SK-N-SH (cell line): Measurements from ENCODE around the gene COG2. TPM values are rescaled to one million over a fixed set of nuclear protein-coding genes. Genes with fewer than 3 reads are reported as not detected.

ENCODE experiments used
- CTCF ChIA-PET: fragments of 300-600, 350-600 bp; formaldehyde crosslinking; extraction: SDS; loops from one replicate; lab custom pipeline; 2021; lab: Yijun Ruan, JAX
- POLR2A ChIA-PET: fragments of 350-600 bp; sonication (Branson Sonifier 250); formaldehyde crosslinking; extraction: SDS; loops from one replicate; lab custom pipeline; 2020; ENCODE audit warnings: antibody characterized with exemption, inconsistent platforms; lab: Yijun Ruan, JAX
- DNase-seq: peaks from one replicate; pipeline ENCODE4 v3.0.0; 2012
- H2AFZ ChIP-seq: fragments of 200-600 bp; sonication (generic); 2 replicates; pipeline ENCODE4 v1.8.1; 2016; ENCODE audit warnings: antibody characterized with exemption, mild to moderate bottlenecking, low read depth
- H3F3A ChIP-seq: fragments of 200-600 bp; sonication (generic); replicated peaks from 2 replicates; pipeline ENCODE3; 2016; ENCODE audit warnings: antibody characterized with exemption, mild to moderate bottlenecking; ENCODE audit not compliant: insufficient read depth
- H3K27ac ChIP-seq, 2 experiments: fragments of 200-500 bp in 1 of 2; fragments of 200-600 bp in 1 of 2; sonication (Bioruptor generic) in 1 of 2; sonication (generic), shearing (Covaris generic) in 1 of 2; 2 replicates each; pipeline versions ENCODE4 v1.5.1 to v1.6.1; 2014 to 2016; ENCODE audit warnings: low read depth in 2 of 2, inconsistent platforms in 1 of 2, low read length in 1 of 2, mild to moderate bottlenecking in 1 of 2, mixed read lengths in 1 of 2
- H3K27me3 ChIP-seq: fragments of 200-600 bp; sonication (generic), shearing (Covaris generic); 2 replicates; pipeline ENCODE4 v1.6.1; 2016; ENCODE audit warnings: mixed run types; ENCODE audit not compliant: insufficient read depth
- H3K36me3 ChIP-seq, 2 experiments: fragments of 200-500 bp in 1 of 2; fragments of 200-600 bp in 1 of 2; sonication (Bioruptor generic) in 1 of 2; sonication (generic) in 1 of 2; replicated peaks in 1 of 2; 2 replicates each; pipeline versions ENCODE3 to v1.5.1; 2014 to 2016; ENCODE audit warnings: low read length in 1 of 2, mild to moderate bottlenecking in 1 of 2; ENCODE audit not compliant: insufficient read depth in 2 of 2, control insufficient read depth in 1 of 2
- H3K4me1 ChIP-seq, 2 experiments: fragments of 200-500 bp in 1 of 2; fragments of 200-600 bp in 1 of 2; sonication (Bioruptor generic) in 1 of 2; sonication (generic), shearing (Covaris generic) in 1 of 2; 2 replicates each; pipeline versions ENCODE4 v1.5.1 to v1.6.1; 2014 to 2016; ENCODE audit warnings: low read depth in 1 of 2, low read length in 1 of 2, mixed run types in 1 of 2; ENCODE audit not compliant: insufficient read depth in 2 of 2, control insufficient read depth in 1 of 2
- H3K4me2 ChIP-seq: fragments of 200-600 bp; sonication (generic), shearing (Covaris generic); 2 replicates; pipeline ENCODE4 v1.6.1; 2017; ENCODE audit warnings: mixed run types
- H3K4me3 ChIP-seq, 2 experiments: fragments of 200-500 bp in 1 of 2; fragments of 200-600 bp in 1 of 2; sonication (Bioruptor generic) in 1 of 2; sonication (generic), shearing (Covaris generic) in 1 of 2; 2 replicates each; pipeline versions ENCODE4 v1.5.1 to v1.8.1; 2014 to 2016; ENCODE audit warnings: low read depth in 2 of 2, inconsistent platforms in 1 of 2, low read length in 1 of 2, mild to moderate bottlenecking in 1 of 2, mixed read lengths in 1 of 2, moderate library complexity in 1 of 2
- H3K79me2 ChIP-seq: fragments of 200-600 bp; sonication (generic); 2 replicates; pipeline ENCODE4 v1.8.1; 2017; ENCODE audit warnings: mild to moderate bottlenecking; ENCODE audit not compliant: insufficient read depth
- H3K9ac ChIP-seq: fragments of 200-600 bp; sonication (generic); 2 replicates; pipeline ENCODE4 v1.6.1; 2017; ENCODE audit warnings: mixed run types
- H3K9me2 ChIP-seq: fragments of 200-600 bp; sonication (generic); 2 replicates; pipeline ENCODE4 v1.6.1; 2017; ENCODE audit warnings: mixed run types
- H3K9me3 ChIP-seq: fragments of 200-600 bp; sonication (generic); 2 replicates; pipeline ENCODE4 v1.6.1; 2017; ENCODE audit warnings: mixed run types, mild to moderate bottlenecking, moderate library complexity
- H4K20me1 ChIP-seq: fragments of 200-600 bp; sonication (generic); 2 replicates; pipeline ENCODE4 v1.6.1; 2017; ENCODE audit warnings: mild to moderate bottlenecking, mixed run types; ENCODE audit not compliant: insufficient read depth
- FOXM1 ChIP-seq: IDR thresholded peaks from 2 replicates; pipeline ENCODE4 v1.4.0; 2012; ENCODE audit warnings: low read depth, mild to moderate bottlenecking
- WGBS: methylation state at CpG from one replicate; pipeline ENCODE4 v1.1.6; 2017; ENCODE audit warnings: low lambda C conversion rate; 5-methylcytosine and 5-hydroxymethylcytosine counted together
- polyA plus RNA-seq, 3 experiments: library from polyadenylated mRNA; depleted of rRNA; stranded (reverse); fragments of >200 nt; gene quantifications; 2 replicates each; pipeline ENCODE4 v1.2.3, GENCODE V29; 2012
- TF ChIP-seq, protein P1 (sequence below): fragments of 150-350 bp; IDR thresholded peaks from 2 replicates; pipeline ENCODE4 v1.6.1; 2017; ENCODE audit warnings: antibody characterized with exemption, low read length, low read depth, borderline replicate concordance
- TF ChIP-seq, protein P2 (sequence below): IDR thresholded peaks from 2 replicates; pipeline ENCODE4 v1.4.0; 2012; ENCODE audit warnings: low read depth
- TF ChIP-seq, protein P3 (sequence below): IDR thresholded peaks from 2 replicates; pipeline ENCODE4 v1.6.1; 2012; ENCODE audit warnings: mild to moderate bottlenecking, low read depth, low read length, moderate library complexity
- TF ChIP-seq, protein P4 (sequence below): fragments of 150-350 bp; IDR thresholded peaks from 2 replicates; pipeline ENCODE4 v1.6.1; 2016; ENCODE audit warnings: mild to moderate bottlenecking, low read depth, low read length

Gene COG2
- polyA plus RNA-seq, 1 of the 3 experiments (the other 2 are of a cell fraction): 11.0 TPM

DNA sequence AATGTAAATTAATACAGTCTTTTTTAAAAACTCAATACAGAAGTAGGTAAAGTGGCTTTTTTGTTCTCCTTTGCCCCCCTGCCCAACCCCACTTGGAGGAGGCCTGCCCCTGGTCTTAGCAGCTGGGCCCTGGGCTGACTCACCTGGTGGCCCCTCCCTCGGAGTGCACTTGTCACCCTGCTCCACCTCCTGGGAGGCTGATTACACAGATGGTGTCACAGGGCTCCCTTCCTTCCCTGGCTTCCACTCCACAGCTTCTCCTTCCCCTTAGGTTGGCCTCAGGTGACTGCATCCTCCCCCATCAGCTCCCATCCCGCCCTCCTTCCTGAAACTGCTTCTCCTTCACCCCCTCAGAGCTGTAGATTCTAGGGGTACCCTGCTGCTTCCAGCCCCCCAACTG lies 93.2 kb downstream of the COG2 start:
- no peak for TF ChIP-seq FOXM1
- TF ChIP-seq, protein P1, sequence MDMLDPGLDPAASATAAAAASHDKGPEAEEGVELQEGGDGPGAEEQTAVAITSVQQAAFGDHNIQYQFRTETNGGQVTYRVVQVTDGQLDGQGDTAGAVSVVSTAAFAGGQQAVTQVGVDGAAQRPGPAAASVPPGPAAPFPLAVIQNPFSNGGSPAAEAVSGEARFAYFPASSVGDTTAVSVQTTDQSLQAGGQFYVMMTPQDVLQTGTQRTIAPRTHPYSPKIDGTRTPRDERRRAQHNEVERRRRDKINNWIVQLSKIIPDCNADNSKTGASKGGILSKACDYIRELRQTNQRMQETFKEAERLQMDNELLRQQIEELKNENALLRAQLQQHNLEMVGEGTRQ: no peak
- TF ChIP-seq, protein P2, sequence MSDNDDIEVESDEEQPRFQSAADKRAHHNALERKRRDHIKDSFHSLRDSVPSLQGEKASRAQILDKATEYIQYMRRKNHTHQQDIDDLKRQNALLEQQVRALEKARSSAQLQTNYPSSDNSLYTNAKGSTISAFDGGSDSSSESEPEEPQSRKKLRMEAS: no peak
- TF ChIP-seq, protein P3, sequence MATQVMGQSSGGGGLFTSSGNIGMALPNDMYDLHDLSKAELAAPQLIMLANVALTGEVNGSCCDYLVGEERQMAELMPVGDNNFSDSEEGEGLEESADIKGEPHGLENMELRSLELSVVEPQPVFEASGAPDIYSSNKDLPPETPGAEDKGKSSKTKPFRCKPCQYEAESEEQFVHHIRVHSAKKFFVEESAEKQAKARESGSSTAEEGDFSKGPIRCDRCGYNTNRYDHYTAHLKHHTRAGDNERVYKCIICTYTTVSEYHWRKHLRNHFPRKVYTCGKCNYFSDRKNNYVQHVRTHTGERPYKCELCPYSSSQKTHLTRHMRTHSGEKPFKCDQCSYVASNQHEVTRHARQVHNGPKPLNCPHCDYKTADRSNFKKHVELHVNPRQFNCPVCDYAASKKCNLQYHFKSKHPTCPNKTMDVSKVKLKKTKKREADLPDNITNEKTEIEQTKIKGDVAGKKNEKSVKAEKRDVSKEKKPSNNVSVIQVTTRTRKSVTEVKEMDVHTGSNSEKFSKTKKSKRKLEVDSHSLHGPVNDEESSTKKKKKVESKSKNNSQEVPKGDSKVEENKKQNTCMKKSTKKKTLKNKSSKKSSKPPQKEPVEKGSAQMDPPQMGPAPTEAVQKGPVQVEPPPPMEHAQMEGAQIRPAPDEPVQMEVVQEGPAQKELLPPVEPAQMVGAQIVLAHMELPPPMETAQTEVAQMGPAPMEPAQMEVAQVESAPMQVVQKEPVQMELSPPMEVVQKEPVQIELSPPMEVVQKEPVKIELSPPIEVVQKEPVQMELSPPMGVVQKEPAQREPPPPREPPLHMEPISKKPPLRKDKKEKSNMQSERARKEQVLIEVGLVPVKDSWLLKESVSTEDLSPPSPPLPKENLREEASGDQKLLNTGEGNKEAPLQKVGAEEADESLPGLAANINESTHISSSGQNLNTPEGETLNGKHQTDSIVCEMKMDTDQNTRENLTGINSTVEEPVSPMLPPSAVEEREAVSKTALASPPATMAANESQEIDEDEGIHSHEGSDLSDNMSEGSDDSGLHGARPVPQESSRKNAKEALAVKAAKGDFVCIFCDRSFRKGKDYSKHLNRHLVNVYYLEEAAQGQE: no peak
- TF ChIP-seq, all 33 proteins: peak for 0
- no peaks in the 10 kb centered on the region for H3K9me3 ChIP-seq
- no peak for DNase-seq
- H3K4me2 ChIP-seq: no peak overlapping the region
- H4K20me1 ChIP-seq: no peaks in the 10 kb centered on the region
- no peak overlapping the region for H3K4me3 ChIP-seq
- no peaks in the 10 kb centered on the region for H3K36me3 ChIP-seq
- no peaks in the 10 kb centered on the region for H3F3A ChIP-seq
- no peak overlapping the region for H3K27ac ChIP-seq
- WGBS: 14% methylated on average over 2 of the region's 2 CpGs
- no peak overlapping the region for H2AFZ ChIP-seq
- H3K79me2 ChIP-seq: no peaks in the 10 kb centered on the region
- H3K4me1 ChIP-seq: no peaks in the 10 kb centered on the region
- no peak overlapping the region for H3K9ac ChIP-seq
- no peaks in the 10 kb centered on the region for H3K9me2 ChIP-seq
- H3K27me3 ChIP-seq: no peaks in the 10 kb centered on the region
- ChIA-PET CTCF (interaction anchor here (1.2 kb wide), 1 partner anchor 17 kb away, joined by 3 read pairs; no protein-coding TSS in a partner anchor), POLR2A (no interaction called here)

DNA sequence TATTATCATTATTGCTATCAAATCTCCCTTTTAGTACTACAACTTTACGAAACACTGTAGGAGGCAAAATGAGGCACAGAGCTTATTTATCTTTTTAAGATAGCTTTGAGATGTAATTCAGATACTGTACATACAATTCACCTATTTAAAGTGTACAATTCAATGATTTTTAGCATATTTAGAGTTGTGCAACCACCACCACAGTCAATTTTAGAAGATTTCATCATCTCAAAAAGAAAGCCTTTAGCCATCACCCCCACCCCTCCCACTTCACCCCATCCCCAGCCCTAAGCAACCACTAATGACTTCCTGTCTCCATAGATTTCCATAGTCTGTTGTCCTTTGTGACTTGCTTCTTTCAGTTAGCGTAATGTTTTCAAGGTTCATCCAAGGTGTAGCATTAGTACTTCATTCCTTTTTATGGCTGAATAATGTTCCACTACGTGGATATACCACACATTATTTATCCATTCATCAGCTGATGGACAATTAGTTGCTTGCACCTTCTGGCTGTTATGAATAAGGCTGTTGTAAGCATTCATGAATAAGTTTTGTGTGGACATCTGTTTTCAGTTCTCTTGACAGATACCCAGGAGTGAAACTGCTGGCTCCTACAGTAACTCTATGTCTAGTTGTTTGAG lies 95.5 kb downstream of the COG2 start:
- Histone ChIP-seq H3K27me3 (no peaks in the 10 kb centered on the region), H3K9ac (no peak overlapping the region), H3K9me3 (no peaks in the 10 kb centered on the region), H3K36me3 (no peaks in the 10 kb centered on the region), H3K79me2 (no peaks in the 10 kb centered on the region), H4K20me1 (no peaks in the 10 kb centered on the region), H3K9me2 (no peaks in the 10 kb centered on the region), H2AFZ (no peak overlapping the region), H3K4me3 (no peak overlapping the region), H3K4me1 (no peaks in the 10 kb centered on the region), H3K27ac (no peak overlapping the region), H3F3A (no peaks in the 10 kb centered on the region), H3K4me2 (no peak overlapping the region)
- POLR2A ChIA-PET: no interaction called here
- CTCF ChIA-PET: interaction anchor here (1.7 kb wide), 2 partner anchors 10 to 17 kb away, joined by 3 to 5 read pairs; no protein-coding TSS in a partner anchor
- no peak for DNase-seq
- 42% methylated on average over 3 of the region's 3 CpGs for WGBS
- TF ChIP-seq, protein P4, sequence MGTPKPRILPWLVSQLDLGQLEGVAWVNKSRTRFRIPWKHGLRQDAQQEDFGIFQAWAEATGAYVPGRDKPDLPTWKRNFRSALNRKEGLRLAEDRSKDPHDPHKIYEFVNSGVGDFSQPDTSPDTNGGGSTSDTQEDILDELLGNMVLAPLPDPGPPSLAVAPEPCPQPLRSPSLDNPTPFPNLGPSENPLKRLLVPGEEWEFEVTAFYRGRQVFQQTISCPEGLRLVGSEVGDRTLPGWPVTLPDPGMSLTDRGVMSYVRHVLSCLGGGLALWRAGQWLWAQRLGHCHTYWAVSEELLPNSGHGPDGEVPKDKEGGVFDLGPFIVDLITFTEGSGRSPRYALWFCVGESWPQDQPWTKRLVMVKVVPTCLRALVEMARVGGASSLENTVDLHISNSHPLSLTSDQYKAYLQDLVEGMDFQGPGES: no peak
